ENCODE results near the gene SMARCE1. TPM values are rescaled to one million over a fixed set of nuclear protein-coding genes. Genes with fewer than 3 reads are reported as not detected.

SMARCE1 gene
- total and polyA plus RNA-seq, 9 of the 15 experiments (the other 6 are each of a cell fraction or from before 2014, with no cell fraction given): 64.1 to 142 (median 114) TPM

DNA sequence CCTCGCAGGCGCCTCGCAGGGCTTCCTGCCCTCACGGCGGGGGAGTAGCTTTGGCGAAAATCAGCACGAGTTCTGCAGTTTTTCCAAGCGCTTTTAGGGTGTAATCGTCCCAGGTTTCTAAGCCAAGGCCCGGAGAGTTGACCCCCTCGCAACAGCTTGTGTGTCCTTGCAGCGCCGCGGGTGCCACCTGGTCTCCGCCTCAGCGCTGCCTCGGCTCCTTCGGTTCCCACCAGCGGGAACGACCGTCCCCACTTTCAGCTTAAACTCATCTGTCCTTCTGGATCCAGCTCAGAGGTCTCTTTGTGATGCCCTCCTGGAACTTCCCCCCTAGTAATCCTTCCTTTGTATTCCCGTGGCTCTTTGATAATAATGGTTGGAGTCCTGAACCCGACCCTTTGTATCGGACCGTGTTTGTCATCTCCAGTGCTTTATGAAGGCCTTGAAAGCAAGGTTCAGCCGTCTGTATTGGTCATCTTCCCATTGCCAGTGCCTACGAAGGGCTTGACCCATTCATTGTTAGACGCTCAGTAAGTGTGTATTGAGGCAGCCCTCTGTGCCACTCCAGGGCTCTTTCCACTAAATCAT lies 858 bp upstream of the SMARCE1 start (continued):
- TF ChIP-seq MYC (IDR thresholded peaks at IDR 0.05; ENCODE audit: low read depth, low read length) (peak; percentile 29; the same call in 1 of the 2 replicates), MYC (CRISPR knock-in tag; IDR thresholded peaks at IDR 0.05; ENCODE audit: borderline replicate concordance, low read depth) (no peak), CEBPG (CRISPR knock-in tag; IDR thresholded peaks at IDR 0.05) (no peak), CEBPG (tag; conservative IDR thresholded peaks at IDR 0.05 in 1 of 2, IDR thresholded peaks at IDR 0.05 in 1 of 2) (no peak), ZNF384 (IDR thresholded peaks at IDR 0.05; ENCODE audit: low read depth, low read length) (no peak), NCOA4 (IDR thresholded peaks at IDR 0.05; ENCODE audit: partially characterized antibody) (no peak), NFE2L1 (tag; IDR thresholded peaks at IDR 0.05; ENCODE audit: borderline replicate concordance, low read depth) (no peak), NFIX (CRISPR knock-in tag; IDR thresholded peaks at IDR 0.05; ENCODE audit: low read depth) (no peak), ZNF407 (IDR thresholded peaks at IDR 0.05; ENCODE audit: low read depth) (no peak), JUNB (CRISPR knock-in tag; conservative IDR thresholded peaks at IDR 0.05) (no peak), NR2C1 (IDR thresholded peaks at IDR 0.05) (no peak), NR2C1 (tag; IDR thresholded peaks at IDR 0.05) (no peak), ZNF592 (IDR thresholded peaks at IDR 0.05) (0 out of 2 replicates have a peak, but pooled peaks have one; percentile 31), GABPA (tag; conservative IDR thresholded peaks at IDR 0.05; ENCODE audit: low read depth) (no peak)
- TF ChIP-seq, protein P1, sequence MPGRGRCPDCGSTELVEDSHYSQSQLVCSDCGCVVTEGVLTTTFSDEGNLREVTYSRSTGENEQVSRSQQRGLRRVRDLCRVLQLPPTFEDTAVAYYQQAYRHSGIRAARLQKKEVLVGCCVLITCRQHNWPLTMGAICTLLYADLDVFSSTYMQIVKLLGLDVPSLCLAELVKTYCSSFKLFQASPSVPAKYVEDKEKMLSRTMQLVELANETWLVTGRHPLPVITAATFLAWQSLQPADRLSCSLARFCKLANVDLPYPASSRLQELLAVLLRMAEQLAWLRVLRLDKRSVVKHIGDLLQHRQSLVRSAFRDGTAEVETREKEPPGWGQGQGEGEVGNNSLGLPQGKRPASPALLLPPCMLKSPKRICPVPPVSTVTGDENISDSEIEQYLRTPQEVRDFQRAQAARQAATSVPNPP (IDR thresholded peaks at IDR 0.05; ENCODE audit: borderline replicate concordance, insufficient read depth, insufficient read length): no peak
